ENCODE data around the gene SGMS1.
"Not testable (repeated sequence)": the region's sequence is repeated elsewhere in the genome, so short reads cannot be mapped to it uniquely, and the experiment has no call there.

The SGMS1 gene

DNA sequence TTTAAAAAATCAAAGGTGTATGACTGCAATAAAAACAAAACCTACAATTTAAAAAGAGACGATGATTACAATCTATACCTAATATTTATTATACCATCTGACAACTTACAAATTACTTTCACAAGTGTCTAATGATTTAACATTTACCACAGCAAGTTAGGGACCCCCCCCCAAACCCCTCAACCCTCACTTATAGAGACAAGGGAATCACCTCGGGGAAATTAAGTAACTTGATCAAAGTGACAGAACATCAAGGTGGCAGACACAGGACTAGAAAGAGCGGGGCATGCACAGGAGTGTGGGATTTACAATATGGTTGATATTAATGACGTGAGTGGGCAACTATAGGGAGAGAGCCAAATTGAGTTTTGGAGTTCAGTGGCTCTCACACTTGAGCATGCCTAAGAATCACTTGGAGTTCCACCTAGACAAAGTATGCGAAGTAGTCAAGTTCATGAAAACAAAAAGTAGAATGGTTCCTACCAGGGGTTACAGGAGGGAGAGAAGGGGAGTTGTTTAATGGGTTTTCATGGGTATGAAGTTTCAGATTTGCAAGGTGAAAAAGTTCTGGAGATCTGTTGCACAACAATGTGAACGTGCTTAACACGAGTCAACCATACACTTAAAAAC lies 43.4 kb downstream of the SGMS1 start:
- no peak for DNase-seq (ENCODE audit: low spot score)

DNA sequence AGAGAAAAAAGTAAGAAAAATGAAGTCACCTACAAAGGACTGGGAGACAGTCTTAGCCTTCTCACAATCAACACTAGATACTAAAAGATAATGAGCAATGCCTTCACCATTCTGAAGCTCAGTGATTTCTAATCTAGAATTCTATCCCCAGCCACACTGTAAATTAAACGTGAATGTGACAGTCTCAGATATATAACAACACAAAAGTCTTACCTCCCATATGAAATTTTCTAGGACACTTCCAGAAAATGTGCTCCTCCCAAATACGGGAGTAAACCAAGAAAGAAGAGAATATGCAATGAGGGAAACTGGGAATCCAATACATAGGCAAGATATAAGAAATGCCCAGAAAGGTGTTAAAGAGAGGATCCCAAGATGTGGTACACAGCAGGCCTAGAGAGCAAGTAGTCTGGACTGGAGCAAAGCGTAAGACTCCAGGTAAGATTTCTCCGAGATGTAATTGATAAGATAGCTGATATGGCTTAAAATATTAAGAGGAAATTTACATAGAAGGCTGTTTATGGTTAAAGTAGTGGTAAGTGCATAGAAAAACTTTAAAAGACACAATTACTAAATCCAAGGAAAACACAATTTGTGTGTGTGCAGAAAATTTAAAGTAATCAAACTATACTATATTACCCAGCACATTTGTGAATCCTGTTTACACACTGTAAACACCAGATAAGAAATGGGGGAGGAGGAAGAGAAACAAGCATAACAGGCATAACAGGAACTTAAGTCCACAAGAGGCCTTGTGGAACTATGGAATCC lies 44.1 kb downstream of the SGMS1 start:
- DNase-seq (ENCODE audit: low spot score) = no peak

DNA sequence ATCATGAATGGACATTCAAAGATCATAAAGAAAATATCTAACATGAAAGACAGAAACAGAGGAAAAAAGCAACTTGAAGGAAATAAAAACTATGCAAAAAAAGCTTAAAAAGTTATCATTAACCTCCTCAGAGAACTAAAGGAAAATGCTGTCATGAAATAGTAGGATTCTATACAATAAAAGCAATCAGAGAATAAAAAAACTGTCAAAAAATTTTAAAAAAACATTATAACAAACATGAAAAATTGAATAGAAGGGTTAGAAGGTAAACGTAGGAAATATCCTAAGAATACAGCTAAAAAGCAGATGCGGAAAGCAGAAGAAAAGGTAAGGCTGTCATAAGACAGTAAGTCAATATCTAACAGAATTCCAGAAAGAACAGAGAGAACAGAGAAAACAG lies 44.8 kb downstream of the SGMS1 start:
- DNase-seq (ENCODE audit: low spot score) = no peak

DNA sequence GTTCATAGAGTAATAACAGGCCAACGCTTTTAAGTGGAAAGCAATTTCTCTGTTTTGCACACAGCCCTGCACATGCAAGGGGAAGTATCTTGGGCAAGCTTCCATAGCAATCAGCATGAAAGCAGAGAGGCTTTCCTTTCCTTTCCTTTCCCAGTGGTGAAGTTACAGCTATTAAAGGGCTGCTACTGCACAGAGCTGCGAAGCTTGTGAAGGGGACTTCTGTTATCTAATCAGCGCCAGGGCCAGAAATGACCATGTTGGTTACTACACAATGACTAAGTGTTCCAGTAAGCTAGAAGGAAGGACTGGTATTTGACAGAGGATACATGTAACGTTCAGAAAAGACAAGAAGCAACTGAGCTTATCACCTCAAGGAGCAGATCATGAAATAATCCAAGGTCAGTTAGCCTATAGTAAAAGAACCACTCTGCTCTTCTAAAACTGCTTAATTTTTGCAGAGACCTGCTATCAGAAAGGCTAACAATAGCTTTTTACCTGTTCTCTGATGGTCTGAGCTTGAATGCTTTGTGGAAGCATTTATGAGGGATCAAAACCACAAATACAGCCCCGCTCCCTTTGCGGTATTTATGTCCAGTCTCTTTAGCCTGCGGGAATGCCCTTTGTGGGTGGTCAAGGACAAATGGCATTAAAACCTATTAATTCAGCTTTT lies 45.9 kb downstream of the SGMS1 start:
- DNase-seq (ENCODE audit: low spot score) = no peak

DNA sequence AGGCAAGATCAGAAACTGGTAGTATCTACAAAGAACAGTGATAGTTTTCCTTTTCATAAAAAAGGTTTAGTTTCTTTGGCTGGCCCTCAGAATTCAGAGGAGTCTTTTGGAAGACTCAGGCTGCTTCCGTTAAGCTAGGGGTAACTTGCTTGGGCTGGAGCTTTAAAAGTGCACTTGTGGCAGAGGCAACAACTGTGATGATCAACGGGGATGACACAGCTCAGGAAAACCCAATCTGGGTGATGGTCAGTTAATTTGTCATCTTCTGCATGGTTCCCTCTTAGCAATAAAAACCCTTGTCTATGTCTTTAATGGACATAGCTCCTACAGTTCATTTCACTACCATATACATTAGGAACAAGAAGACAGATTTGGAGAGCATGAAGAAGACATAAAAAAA lies 46.7 kb downstream of the SGMS1 start:
- DNase-seq (ENCODE audit: low spot score) = no peak

DNA sequence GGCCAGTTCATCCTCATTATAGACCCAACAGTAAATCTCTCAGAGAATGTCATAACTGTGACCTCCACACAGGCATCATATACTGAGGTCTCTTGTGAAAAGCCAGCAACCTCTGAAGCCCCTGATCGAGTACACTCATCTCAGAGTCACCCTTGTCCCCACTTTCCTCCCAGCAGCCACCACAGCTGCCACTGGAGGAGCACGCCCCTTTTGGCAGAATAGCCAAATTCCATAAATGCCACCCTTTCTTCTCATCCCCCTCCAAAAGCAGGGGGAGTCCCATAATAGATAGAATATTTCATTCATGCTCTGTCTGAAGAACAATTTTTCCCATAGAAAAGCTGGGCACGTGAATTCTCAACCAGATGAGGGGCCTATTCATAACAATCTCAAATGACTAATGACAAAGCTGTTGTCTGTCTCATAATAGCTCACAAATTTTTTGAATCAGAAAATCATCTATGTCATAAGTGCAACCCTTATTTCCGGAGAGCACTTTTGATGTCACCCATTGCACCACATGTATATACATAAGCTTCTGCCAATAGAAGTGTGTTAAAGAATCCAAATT lies 47.4 kb downstream of the SGMS1 start:
- DNase-seq (ENCODE audit: low spot score) = no peak

DNA sequence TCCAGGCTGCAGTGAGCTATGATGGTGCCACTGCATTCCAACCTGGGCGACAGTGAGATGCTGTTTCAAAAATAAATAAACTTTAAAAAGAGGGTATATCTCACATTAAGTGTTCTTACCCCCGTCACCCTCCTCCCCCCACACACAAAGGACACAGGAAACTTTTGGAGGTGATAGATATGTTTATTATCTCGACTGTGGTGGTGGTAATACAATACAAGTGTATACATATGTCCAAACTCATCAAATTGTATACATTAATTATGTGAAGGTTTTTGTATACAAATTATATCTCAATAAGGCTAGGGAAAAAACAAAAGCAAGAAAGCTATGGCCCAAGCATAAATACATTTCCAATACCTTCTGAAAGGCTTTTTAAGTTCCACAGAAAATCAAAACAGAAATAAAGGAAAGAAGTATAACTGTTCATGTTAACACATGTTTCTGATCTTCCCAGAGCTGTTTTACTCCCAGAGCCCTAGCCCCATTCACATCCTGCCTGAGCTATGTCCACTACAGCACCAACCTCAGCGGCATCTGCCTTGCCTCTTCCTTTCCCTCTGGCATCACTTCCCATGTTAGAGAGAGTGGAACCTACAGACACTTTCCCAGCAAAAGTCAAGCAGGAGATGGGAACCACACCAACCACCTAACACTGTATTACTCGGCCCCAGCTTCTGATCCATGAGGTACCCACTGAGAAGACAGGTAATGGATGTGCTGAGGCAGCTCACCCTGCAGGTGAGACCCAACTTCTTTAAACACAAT lies 48.1 kb downstream of the SGMS1 start:
- DNase-seq (ENCODE audit: low spot score) = no peak

DNA sequence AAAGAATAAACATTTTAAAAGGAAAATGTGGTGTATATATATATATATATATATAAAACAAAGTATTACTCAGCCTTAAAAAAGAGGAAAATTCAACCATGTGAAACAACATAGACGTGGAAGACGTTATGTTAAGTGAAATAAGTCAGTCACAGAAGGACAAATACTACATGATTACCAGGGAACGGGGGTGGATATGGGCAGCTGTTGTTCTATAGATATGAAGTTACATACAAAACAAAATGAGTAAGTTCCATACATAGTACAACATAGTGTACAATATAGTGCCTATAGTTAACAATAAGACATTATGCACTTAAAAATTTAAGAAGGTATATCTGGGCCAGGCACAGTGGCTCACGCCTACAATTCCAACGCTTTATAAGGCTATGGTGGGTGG lies 48.8 kb downstream of the SGMS1 start:
- no peak for DNase-seq (ENCODE audit: low spot score)

DNA sequence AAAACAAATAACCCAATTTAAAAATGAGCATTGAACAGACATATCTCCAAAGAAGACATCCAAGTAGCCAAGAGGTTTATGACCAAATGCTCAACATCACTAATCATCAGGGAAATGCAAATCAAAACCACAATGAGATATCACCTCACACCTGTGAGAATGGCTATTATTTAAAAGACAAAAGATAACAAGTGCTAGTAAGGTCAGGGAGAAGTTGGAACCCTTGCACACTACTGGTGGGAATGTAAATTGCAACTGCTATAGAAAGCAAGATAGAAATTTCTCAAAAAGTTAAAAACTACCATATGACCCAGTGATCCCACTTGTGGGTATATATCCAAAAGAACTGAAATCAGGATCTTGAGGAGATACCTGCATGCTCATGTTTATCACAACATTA lies 49.5 kb downstream of the SGMS1 start:
- no peak for DNase-seq (ENCODE audit: low spot score)

DNA sequence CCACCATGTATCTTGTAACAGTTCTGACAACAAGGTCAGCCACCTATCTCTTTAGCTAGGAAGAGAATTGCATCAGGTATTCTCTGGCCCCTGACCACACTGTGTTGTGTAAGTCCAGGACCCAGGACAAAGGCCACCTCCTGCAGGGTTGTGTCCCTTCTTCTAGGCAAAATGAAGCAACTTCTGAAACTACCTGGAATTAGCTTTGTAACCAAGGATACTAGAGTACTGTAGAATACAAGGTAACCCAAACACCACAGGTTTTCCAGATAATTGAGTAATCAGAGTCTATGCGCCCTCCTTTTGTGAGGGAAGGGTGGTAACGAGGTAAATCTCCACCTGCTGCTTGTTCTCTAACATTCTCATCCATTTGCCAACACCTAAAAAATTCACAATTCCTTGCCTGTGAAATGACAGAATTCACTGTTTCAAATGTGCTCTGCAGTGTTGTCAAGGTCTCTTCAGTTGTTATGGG lies 51.7 kb downstream of the SGMS1 start:
- no peak for DNase-seq (ENCODE audit: low spot score)

DNA sequence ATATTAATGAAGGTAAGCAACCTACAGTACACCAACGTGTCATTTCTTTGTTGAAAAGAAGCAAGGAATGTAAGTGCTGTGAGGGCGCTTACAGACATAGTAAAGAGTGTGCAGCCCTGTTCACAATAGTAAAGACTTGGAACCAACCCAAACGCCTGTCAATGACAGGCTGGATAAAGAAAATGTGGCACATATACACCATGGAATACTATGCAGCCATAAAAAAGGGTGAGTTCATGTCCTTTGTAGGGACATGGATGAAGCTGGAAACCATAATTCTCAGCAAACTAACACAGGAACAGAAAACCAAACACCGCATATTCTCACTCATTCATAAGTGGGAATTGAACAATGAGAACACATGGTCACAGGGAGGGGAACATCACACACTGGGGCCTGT lies 55.0 kb downstream of the SGMS1 start:
- not testable (repeated sequence) for DNase-seq (ENCODE audit: low spot score)

DNA sequence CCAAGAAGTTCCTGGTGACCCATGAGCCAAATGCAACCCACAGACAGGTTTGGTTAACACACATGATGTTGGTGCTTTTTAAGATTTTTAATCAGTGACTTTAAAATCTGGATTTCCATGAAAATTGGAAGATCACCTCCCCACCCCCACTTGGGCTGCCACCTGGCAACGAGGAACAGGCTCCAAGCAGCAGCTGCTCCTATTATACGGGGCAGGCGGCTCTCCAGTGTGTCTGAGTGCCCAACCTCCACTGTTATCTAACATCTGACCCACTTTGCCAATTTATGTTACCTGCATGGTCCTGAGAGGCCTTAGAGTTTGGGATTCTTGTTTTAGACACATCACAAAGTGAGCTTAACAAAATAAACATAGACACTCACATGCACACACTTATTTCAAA lies 56.4 kb downstream of the SGMS1 start:
- no peak for DNase-seq (ENCODE audit: low spot score)

DNA sequence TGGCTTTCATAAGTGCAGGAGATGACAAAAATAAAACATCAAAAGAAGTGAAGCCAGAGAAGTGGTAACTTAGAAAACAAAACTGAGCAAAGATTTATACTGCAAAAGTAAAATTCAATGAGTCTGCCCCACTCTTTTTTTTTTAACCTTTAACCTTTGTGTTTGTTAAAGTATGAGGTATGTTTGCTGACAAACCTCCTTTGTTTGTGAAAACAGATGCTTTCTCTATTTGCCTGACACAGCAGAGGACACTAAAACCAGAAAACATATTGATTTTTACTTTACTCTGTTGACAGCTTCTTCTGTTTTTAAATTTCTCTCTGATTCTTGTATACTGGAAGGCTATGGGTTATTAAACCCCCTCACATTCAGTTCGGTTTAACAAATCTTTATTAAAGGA lies 57.6 kb downstream of the SGMS1 start:
- DNase-seq (ENCODE audit: low spot score) = no peak

DNA sequence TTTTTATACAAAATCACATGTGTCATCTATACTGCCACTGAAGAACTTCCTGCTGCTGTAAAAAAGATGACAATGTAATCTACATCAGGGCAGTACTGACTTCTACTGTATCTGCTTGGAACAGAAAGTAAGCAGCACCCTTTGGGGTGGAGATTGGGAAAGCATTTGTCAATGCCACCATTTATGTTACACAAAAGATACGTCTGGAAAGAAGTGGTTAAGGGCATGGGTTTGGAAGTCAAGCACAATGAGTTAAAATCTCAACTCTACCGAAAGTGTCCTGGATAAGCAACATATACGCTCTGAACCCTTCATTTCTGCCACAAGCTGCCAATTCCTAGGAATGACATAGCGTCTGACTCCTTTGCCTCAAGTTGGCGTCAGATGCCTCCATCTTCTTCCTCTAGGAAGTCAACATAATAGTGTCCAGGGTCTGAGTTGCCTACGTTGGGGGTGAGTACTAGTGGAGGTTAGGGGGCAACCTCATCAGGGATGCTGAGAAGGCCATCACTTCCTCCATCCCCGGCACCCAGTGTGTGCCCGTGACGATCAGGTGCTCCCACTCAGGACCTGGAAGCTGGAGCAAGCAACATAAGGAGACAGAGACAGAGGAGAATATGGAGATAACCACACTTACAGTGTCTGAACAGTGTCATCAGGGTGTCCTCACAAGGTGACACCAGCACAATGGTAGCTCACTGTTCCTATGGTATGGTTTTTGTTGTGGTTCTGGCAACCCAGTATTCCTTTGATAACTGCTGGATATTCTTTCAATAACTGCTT lies 58.3 kb downstream of the SGMS1 start:
- no peak for DNase-seq (ENCODE audit: low spot score)

DNA sequence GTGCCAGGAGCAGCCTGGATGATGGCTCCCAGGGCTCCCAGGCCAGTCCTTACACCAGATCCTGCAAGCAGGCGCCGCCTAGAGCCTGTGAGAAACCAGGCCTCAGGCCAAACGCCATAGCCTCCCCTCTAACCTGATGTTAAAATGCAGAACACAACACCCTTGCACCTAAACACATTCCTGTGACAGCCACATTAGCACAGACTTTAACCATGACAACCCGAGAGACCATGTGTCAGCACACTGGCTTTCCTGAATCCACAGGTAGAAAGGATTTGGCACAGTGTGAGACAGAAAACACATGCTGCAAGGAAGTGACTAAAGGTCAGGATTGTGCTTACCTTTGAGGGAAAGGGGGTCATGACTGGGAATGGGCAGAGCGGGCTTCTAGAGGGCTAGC lies 59.9 kb downstream of the SGMS1 start:
- DNase-seq (ENCODE audit: low spot score) = no peak

DNA sequence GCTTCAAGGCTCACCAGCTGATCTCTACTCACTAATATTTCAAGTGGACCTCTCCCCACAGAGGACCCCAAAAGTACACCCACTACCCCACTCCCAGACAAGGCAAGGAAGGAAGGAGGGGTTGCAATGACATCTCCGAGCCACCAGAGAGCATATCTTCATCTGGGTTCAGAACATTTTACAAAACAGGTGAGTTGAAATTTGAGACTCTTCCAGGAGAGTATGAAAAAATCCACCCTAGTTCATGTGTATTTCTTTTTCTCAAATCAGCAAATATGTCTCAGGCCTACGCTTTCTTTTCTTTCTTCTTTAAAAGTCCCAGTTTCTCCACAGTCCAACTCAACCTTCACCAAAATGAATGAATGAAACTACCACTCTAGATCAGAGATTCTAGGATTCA lies 61.9 kb downstream of the SGMS1 start:
- no peak for DNase-seq (ENCODE audit: low spot score)

DNA sequence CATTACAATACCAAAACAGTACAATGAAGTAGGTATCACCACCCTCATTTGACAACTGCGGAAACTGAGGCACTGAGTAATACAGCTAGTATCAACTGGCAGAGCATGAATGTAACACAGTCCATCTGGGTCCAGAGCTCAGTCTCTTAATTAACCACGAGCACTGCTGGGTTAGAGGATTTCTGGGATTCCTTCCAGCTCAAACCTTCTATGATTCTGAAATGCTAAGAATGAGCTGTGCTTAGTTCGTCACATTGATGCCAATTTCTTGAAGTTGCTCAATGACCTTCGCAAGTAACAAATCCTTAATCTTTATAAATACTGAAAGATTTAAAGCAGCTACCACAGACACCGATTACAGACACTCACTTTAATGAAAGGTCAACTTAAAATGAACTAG lies 62.5 kb downstream of the SGMS1 start:
- DNase-seq (ENCODE audit: low spot score) = no peak

DNA sequence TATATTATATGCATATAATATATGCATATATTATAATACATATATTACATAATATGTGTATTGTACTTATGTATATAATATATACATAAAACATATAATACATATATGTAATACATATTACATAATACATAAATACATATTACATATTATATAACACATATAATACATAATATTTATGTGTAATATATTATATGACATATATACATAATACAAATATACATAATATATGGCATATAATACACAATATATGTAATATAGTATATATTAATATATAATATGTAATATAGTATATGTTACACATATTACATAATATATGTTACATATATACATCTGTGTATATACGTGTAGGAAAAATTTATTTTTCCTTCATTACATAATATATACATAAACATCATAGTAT lies 63.4 kb downstream of the SGMS1 start:
- no peak for DNase-seq (ENCODE audit: low spot score)

DNA sequence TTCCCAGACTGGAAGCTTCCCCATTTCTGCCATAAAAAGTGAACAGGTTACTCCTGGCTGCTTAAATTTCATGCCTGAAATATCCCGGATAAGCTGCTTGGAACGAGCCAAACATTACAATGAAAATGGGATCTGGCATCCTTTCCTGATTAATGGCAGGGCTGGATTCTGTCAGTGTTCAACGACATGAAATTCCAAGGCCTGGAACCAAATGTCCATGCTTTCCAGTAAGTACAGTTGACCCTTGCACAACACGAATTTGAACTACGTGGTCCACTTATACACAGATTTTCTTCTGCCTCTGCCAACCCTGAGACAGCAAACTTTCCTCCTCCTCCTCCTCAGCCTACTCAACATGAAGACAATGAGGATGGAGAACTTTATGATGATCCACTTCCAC lies 65.4 kb downstream of the SGMS1 start:
- DNase-seq (ENCODE audit: low spot score) = no peak

DNA sequence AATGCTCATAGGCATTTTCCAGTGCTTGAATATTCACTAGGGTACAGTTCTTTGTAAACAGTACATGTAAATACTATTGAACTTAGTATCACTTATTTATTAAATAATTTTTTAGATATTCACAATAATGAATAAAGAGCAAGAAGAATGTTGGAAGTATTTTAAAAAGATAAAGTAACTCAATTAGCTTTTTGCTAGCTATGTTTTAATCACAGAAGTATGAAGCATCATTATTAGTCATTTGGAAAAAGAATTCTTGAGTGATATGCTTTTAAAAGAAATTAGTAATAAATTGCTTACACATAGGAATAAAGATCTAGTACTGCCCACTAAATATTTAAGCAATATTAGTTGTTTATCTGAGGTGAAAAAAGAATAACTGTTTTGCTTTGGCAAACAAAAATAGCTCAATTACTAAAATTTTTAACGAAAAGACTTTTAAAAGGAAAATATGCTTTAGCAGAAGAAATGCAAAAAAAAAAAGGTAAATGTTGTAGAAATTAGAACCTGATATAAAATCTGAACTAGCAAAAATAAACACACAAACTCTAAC lies 66.5 kb downstream of the SGMS1 start:
- no peak for DNase-seq (ENCODE audit: low spot score)

Data from ecto neural progenitor cell (in vitro differentiated cells).